ENCODE measurements around the gene PLXDC2.

- TF ChIP-seq POLR2A (IDR thresholded peaks at IDR 0.05) (no peak), CTCF (IDR thresholded peaks at IDR 0.05) (no peak), POLR2AphosphoS5 (IDR thresholded peaks at IDR 0.05) (no peak)
Observed at GRCh38 chr10:20144268-20144667, 328.0 kb downstream of the PLXDC2 start.
